NCI-H1694 treated with DMSO at 0.1 percent for 48 hours (cell line): ENCODE results near the gene PPARG.
"Not testable (repeated sequence)": the region's sequence is repeated elsewhere in the genome, so short reads cannot be mapped to it uniquely, and the experiment has no call there.

Experiments used
- DNase-seq: peaks from one replicate; lab custom pipeline; 2025; lab: John Stamatoyannopoulos, UW

Gene PPARG

DNA sequence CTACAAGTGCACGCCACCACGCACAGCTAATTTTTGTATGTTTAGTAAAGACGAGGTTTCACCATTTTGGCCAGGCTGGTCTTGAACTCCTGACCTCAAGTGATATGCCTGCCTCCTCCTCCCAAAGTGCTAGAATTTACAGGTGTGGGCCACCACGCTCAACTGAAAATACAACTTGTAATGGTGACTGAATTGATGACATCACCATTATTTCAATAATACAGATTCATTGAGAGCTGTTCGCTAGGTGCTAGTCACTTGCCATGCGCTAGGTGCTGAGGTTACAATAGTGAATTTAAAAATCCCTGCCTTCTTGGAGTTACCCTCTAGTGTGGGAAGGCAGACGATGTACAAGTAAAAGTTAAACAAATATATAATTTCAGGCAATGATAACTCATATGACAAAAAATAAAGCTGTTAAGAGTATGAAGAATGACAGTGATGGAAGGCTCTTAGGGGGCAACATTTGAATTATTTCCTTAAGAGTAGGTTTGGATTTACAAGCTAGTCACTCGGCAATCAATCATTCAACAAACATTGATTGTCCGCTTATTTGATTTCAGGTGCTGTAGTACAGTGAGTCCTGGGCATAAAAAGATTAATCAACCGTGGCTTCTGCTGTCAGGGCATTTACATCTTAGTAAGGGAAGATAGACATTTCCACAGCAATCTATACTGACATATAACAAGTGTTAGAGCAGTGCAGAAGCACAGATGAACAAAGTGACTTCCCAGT, 9.1 kb upstream of the PPARG start:
- DNase-seq: no peak

- DNase-seq: no peak
Observed at GRCh38 chr3:12280357-12280806, 8.5 kb upstream of the PPARG start.

DNA sequence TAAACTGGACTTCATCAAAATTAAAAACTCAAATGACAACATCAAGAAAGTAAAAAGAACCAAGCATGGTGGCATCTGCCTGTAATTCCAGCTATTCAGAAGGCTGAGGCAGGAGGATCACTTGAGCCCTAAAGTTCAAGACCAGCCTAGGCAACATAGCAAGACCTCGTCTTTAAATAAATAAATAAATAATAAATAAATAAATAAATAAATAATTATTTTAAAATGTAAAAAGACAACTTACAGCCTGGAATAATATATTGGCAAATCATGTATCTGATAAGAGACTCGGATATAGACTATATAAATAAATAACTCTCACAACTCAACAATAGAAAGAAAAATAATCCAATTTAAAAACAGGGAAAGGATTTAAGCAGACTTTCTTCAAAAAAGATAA, 4.3 kb upstream of the PPARG start:
- no peak for DNase-seq

DNA sequence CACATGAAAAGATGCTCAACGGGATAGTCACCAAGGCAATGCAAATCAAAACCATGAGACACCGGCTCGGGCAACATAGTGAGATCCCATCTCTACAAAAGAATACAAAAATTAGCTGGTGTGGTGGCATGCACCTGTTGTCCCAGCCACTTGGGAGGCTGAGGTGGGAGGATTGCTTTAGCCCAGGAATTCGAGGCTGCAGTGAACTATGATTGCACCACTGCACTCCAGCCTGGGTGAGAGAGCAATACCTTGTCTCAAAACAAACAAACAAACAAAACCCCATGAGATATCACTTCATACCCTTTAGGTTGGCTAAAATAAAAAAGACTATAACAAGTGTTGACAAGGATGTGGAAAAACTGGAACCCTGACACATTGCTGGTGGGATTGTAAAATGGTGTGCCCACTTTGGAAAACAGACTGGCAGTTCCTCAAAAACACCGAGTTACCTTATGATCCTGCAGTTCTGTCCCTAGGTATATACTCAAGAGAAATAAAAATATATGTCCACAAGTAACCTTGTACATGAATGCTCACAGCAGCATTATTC, 3.8 kb upstream of the PPARG start:
- DNase-seq: no peak

- DNase-seq: not testable (repeated sequence)
Observed at GRCh38 chr3:12285779-12286178, 3.1 kb upstream of the PPARG start.

- DNase-seq: no peak
Observed at GRCh38 chr3:12286504-12286903, 2.4 kb upstream of the PPARG start.

- DNase-seq: no peak
Observed at GRCh38 chr3:12286927-12287726, 1.7 kb upstream of the PPARG start.

DNA sequence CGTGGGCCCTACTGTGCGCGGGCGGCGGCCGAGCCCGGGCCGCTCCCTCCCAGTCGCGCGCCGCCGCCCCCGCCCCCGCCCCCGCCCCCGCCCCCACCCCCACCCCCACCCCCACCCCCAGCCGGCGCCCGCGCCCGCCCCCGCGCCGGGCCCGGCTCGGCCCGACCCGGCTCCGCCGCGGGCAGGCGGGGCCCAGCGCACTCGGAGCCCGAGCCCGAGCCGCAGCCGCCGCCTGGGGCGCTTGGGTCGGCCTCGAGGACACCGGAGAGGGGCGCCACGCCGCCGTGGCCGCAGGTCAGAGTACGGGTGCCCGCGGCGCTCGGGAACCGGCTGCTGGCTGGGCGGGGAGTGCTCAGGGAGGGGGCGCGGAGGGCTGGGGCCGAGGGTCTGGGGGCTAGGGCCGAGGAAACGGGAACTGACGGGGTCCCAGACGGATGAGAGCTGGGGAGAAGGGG, 1.1 kb upstream of the PPARG start:
- no peak for DNase-seq

GRCh38 chr3:12289524-12289923, 654 bp downstream of the PPARG start:
- DNase-seq: no peak

DNA sequence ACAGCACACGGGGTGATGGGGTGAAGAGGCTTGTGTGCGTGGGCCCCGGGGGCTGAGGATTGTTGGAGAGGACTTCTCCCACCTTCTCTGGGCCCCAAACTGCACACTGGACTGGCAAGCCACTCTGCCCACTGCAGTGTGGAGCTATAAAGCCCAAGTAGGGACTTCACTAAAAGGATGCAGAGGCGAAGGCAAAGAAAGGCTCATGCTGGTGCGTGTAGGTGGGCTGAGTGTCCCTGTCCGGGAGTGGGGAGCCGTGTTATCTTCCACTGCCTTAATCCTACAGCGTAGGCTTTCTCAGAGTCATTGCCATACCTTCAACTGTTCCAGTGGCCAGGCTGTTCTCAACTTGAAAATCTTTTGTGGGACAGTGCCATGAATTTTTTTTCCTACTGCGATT, 3.9 kb downstream of the PPARG start:
- no peak for DNase-seq

GRCh38 chr3:12294885-12295580, 6.2 kb downstream of the PPARG start:
- no peak for DNase-seq

DNA sequence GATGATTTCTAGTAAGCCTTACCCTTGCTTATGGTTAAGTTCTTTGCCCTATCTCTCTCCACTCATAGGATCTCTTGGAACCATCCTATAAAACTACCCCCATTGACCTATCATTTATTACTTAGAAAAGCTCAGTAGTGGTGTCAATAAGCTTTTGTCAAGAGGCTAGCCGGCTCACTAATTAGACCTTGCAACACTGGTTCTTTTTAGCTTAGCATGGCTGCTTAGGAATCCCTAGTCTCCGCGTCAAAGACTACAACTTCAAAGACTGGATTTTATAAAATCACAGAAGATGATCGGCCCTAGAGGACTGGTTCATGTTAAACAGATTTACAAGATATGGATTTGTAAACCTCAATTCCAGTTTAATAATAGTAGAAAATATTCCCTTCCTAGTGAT, 7.6 kb downstream of the PPARG start:
- no peak for DNase-seq

GRCh38 chr3:12299026-12299425, 10.2 kb downstream of the PPARG start:
- DNase-seq: no peak

DNA sequence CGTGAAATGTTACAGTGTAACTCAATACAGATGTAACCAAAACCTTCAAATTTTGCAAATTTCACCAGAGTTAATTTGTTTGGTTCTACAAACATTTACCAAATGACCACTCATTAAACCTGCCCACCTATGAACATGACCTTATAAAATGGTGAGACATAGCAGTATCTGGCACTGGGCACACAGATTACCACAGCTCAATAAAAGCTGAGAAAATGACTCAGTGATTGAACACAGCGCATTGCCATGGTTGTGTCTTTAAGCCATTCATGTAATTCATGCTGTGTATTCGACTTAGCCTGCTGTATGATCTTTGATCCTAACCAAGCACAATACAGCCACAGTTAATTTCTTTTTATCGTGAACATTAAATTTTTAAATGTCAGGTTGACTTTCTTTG, 11.3 kb downstream of the PPARG start:
- DNase-seq: no peak

DNA sequence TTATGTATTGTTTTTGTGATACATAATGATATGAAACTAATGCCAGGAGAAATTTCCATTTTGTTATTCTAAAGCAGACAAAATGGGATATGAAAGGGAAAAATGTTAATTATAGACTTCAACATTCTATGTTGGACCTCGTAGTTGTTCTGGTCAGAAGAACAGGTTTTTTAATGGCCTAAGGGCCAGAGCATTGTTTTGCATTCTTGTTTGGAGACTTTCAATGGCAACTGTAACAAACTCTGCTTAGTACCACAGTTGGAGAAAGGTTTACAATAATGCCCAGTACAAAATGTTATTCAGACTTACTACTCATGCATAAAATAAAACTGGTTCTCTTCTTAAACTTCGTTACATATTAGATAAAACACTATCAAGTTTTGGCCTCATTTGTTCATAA, 12.2 kb downstream of the PPARG start:
- no peak for DNase-seq

- DNase-seq: no peak
Observed at GRCh38 chr3:12301513-12301912, 12.6 kb downstream of the PPARG start.

- no peak for DNase-seq
Observed at GRCh38 chr3:12302564-12302963, 13.7 kb downstream of the PPARG start.

GRCh38 chr3:12303534-12303933, 14.7 kb downstream of the PPARG start:
- DNase-seq: no peak

DNA sequence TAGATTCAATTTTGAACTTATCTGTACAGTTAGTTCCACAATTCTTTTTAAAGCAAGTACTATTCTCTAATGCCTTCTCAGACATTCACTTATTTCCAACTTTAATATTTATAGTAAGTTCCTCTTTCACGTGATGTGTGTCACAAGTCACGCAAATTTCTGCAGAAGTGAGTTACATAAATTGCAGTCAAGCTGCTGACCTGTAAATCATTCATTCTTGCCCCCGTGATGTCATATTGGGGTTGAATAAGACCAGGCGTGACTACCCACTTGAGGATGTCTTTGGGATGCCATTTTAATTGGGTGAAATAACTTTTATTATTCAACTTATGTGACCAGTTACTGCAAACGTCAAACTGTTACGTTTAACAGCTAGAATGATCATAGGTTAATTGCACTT, 15.1 kb downstream of the PPARG start:
- no peak for DNase-seq

GRCh38 chr3:12307136-12307535, 18.3 kb downstream of the PPARG start:
- no peak for DNase-seq

GRCh38 chr3:12308517-12308916, 19.6 kb downstream of the PPARG start:
- DNase-seq: no peak

DNA sequence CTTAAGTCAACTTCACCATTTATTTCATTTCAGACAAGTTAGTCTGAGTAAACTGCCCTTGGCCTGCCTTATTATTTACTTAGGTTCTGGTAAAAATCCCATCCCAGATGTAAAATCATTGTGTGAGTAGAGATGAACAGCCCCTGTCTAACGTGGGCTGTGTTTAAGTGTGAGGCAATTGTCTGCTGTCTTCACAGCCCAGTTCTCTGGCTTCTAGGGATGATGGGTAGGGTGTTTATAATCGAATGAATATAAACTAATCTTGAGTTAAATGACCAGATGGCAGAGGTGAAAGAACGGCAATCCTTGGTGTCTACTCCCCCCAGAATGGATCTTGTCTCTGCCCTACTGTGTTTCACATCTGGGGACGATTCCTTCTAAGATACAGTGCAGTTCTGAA, 20.8 kb downstream of the PPARG start:
- no peak for DNase-seq

DNA sequence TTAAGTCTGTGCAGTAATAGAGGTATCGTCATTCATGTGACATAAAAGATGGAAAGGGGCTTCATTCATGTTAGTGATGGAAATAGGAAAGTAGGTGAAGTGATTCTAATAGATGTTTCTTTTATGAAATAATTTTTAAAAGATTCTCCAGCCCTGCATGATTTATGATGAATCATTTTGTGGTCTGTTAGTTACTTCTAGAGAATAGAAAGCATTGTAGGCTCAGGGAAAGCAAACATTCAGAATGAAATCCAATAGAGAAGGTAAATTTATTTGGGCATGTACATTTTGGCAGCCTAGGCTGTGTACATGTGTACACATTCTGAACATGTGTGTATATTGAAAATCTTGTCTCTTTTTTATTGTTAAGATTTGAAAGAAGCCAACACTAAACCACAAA, 23.1 kb downstream of the PPARG start:
- no peak for DNase-seq
